HG03196 (cell line): Measurements from ENCODE around the gene RAPGEF1.

ENCODE experiments used
- ATAC-seq: cut with Tn5 transposase; IDR thresholded peaks from one replicate; pipeline ENCODE4 v1.9.1; 2021; ENCODE audit not compliant: unreplicated experiment

Gene RAPGEF1

DNA sequence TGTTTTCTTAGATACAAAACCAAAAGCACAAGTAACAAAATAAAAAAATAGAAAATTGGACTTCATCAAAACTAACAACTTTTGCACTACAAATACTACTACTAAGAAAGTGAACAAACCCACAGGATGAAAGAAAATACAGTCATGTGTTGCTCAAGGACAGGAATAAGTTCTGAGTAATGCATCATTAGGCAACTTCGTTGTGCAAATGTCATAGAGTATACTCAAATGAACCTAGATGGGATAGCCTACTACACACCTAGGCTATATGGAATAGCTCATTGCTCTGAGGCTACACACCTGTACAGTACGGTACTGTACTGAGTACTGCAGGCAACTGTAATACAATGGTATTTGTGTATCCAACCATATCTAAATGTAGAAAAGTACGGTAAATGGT is 88.3 kb downstream of the RAPGEF1 start:
- ATAC-seq = no peak

DNA sequence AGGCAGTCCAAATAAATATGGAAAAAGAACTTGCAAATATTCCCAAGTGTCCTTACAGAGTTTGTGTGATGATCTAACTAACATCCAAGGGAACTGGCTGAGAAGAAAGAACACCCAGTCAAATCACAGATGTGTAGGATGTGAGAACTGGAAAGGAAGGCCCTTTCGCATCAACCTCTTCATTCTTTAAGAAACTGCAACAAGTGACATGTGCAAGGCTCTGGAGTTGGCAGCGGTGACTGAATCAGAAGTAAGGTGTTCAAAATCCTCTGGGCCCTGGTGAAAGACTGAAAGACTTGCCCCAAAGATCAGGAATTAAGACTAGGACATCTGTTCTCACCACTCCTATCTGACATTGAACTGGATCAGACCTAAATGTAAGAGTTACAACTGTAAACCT is 88.7 kb downstream of the RAPGEF1 start:
- no peak for ATAC-seq

DNA sequence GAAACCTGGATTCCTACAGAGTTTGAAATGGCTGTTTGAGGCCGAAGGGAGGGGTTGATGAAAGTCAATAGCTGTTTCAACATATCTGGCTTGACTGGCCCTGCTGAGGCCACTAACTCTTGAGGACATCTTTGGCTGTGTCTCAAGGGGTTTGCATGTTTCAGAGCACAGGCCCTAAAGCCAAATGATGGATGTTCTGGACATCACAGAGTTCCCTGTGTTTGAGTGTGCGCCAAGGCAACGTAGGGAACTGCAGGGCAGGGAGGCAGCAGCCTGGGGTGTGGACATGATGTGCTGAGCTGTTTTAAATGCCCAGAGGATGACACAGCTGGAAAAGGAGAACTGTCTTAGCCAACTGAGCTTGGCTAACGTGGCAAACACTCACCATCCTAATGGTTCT is 89.6 kb downstream of the RAPGEF1 start:
- no peak for ATAC-seq

DNA sequence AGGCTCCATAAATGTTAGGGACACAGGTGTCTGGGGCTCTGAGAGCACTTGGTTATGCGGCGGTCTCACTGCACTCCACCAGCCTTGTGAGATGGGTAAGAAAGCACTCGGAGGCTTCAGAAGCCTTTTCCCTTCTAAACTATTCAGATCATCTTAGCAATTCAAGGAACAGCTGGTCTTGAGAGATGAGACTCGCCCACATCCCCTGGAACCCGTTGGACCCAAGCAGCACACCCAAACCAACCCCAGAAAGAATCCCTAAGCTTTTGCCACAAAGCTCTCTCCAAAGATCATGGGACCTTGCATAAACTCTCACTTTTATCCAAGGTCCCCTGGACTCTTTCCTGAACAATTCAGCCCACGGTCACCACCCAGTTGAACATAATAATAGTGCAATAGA is 90.2 kb downstream of the RAPGEF1 start:
- no peak for ATAC-seq

DNA sequence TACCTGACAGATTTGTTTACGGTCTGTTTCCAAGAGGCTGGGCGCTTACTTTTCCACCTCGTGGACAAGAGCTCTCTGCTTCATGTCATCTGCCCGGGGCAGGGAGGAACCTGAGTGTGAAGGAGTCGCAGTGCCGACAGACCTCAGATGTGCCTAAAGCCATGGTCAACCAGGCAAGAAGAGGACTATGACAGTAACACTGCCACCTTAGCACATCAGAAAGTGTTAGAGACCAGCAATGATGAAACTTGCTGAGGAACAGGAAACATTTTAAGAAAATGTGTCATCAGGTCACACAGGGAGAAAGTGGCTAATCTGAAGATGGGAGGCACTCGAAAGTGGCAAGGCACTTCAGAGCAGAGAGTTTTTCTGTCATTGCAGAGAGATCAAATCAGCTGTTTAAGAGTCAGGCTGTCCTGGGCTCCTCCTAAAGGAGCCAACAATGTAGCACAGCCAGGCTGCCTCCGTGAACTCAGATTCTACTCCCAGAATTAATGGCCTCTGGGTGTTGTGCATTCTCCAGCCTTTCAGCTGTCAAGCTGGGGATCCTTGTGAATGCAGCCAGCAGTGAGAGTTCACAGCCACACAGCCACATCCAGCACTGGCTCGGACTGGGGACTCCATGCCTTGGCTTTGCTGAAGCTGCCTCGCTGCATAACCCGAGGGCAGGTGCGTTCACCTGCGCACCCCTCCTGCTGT is 94.6 kb downstream of the RAPGEF1 start:
- ATAC-seq = peak; percentile 49

DNA sequence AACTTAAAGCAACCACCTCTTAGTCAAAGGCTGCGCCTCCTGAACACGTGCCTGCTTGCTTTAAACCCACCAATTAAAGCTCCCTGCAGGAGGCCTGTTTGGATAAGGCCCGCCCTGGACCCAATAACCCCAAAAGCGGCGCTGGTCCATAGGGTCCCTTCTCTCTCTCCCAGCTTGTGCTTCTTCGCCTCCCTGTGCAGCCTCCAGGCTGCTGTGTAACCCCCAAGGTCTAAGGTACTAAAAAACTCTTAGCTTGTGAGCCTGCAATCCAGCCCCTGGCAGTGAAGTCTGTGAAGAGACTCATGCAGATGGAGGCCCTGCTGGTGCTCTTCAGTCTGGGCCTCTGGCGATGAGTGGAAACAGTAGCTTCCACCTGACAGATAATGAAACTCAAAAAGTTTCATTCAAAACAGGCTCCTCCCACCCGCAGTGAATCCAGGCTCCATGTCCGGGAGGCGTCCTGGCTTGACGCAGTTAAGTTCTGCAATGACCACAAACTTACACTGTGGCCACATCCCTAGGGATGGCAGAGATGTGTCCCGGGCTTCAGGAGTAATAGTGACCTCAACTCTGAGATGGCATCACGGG is 97.3 kb downstream of the RAPGEF1 start:
- ATAC-seq = no peak

DNA sequence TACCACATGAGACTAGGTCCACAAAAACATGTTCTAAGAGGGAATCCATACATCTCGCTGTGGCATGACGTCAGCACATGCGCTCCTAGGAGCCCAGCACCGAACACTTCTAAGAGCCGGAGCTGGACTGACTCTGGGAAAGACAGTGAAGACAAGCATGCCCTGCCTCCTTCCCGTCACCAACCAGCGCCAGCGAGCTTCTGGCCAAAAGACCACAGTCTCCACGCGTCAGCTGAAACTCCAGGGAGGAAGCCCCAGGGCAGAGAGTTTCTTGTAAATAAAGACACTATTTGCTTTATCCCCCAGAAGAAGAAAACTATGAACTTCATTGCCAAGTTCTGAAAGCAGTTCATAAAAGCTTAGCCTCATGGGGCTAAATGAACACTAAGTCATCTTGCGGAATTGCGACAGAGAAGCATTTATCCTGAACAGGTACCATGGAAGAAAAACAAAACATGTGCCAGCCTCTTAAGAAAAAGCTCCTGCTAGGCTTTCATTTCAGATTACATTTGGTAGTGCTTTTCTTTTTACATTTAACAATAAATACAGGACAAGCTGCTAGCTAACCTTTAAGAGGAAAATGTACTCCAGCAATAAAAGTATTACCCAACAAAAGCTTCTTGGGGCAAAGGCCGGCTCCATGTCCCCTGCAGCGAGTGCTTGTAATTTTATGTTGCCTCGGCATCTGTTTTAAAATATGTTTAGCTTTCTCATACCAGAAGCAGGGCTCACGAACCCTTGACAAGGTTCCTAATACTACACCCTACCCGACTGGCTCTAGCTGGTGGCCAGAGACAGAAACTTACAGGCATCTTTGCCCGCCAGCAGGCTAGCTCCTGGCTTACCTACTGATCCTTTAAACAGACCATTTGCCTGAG is 98.0 kb downstream of the RAPGEF1 start:
- ATAC-seq = no peak

DNA sequence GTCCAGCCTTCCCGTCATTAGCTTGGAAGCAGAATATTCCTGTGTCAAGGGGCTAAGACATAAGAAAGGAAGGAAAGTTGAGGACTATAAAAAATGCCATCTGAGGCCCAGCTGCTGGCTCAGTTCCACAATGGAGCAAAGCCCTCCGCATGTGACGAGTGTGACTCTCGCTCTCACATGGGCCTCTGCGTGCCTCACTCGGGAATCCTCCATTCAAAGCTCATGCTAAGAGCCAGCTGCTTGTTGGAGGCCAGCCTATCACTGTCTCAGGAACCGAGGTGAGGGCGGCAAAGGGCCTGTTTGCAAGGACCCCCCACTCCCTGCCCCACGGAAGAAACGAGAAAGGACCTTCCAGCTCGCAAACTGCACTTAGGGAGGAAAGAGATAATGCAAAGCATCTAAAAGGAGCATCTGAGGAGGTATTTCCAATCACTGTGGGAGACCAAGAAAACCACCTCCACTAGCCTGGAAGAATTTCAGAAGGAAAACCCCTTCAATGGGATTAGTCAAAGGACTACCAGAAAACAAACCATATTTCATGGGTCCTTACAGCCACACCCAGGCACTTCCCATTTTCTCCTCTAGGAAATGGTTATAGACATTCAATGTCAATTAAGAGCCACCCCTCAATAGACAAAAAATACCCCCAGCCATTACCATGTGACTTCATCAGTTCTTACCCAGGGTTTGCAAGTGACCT is 99.3 kb downstream of the RAPGEF1 start:
- no peak for ATAC-seq

DNA sequence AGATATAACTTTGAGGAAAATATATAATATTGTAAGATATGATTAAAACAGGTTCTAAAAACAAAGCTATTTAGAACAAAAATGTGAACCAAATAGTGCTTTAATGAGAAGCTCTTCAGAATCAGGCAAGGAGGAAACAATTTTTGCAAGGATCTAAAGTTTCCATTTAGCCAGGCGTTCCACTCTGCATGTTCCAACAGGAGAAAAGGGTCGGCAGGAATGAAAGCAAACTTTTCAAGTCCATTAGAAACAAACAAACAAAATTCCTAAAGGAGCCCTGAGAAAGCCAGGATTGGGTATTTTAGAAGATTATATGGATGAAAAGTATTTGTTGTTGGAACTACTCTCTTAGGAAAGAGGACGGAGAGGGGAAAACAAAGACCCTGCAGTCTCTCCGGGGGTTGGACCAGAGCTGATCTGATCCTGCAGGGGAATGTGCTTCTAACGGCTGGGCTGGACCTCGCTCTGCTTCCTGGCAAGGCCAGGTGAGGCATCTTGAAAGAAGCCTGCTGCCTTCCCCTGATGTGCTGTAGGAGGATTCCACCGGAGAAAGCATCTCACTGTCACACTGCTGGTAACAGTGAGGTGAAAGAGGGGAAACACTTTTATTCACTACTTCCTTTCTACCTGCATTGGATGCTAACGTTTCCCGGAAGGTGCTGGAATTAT is 100.0 kb downstream of the RAPGEF1 start:
- no peak for ATAC-seq

DNA sequence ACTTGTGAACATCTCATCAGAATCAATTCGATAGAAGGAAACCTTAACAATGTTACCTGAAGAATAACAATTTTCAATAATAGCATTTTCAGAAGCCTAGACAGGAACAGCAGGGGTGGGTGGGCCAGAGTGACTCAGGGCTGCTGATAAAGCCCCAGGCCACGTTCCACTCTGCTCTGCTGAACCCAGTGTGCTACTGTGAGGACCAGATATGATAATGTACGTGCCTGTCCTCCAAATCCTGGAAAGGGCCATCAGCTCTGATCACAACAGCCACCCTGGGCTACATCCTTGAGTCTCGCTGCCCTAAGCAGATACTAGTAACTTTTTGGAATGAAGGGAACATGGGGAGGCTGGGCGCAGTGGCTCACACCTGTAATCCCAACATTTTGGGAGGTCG is 103.3 kb downstream of the RAPGEF1 start:
- no peak for ATAC-seq

DNA sequence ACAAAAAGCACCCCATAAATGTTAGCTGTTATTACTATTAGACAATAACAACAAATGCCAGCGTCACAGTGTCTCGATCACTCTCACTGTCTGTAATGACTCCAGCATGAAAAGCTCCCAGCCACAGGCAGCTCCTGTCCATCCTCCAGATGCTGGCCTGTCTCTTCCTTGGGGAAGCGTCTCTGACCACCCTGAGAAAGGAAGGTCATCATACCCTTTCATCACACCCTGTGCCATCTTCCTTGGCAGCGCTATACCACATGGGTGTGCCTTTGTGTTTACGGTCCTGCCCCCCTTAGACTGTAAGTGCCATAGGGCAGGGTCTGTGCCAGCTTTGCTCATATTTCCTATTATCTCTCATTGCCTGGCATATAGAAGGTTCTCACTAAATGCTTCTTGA is 104.0 kb downstream of the RAPGEF1 start:
- no peak for ATAC-seq

DNA sequence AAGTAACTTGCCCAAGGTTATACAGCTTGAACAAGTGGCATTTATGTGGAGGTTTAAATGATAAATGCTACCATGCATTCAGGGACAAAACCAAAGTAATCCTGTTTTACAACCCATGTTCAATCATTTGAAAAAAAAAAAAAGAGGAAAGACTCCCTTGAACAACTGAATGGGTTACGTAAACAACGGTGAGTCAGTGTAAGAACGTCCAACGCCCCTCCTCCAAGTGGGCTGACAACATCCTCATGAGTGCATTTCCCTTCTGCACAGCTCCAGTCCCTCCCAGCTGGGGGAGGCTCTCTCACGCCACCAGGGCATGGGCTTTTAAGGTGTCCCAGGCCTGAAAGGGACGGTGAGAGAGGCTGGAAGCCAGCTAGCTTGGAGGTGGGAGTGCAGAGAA is 104.6 kb downstream of the RAPGEF1 start:
- no peak for ATAC-seq

DNA sequence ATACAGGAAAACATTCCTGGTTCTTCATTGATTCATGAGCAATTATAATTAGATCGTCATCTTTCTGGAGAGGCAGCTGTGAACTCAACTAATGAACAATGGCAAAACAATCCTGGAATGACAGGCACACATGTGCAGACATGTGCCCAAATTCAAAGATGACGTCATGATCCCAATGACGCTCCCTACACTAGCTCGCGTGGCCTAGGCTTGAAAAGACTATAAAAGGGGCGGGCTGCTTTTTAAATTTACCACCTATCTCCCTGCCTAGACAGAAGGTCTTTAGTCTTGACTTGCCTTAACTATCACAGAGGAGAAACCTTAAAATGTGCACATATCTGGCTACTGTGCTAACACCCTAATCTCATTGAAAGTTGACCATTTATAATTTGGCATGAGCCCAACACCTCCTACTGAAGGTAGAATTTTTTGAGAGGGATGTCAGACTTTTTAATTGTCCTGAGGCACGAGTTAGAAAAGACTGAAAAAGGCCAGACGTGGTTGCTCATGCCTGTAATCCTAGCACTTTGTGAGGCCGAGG is 106.3 kb downstream of the RAPGEF1 start:
- no peak for ATAC-seq

DNA sequence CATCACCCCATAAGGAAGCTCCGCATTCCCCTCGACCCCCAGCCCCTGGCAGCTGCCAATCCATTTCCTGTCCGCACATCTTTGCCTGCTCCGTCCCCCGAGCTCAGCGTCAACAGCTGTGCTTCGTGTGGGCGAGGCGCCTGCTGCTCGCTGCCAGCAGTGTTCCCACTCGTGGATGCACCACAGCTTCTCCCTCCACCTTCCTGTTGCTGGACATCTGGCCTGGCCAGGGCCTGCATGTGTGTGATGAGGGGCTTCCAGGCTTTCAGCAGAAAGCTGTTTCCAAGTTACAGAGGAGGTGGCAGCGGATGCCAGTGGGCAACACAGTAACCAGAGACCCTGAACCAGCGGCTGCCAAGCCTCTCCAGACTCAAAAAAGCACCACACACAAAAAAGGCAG is 108.6 kb downstream of the RAPGEF1 start:
- no peak for ATAC-seq

DNA sequence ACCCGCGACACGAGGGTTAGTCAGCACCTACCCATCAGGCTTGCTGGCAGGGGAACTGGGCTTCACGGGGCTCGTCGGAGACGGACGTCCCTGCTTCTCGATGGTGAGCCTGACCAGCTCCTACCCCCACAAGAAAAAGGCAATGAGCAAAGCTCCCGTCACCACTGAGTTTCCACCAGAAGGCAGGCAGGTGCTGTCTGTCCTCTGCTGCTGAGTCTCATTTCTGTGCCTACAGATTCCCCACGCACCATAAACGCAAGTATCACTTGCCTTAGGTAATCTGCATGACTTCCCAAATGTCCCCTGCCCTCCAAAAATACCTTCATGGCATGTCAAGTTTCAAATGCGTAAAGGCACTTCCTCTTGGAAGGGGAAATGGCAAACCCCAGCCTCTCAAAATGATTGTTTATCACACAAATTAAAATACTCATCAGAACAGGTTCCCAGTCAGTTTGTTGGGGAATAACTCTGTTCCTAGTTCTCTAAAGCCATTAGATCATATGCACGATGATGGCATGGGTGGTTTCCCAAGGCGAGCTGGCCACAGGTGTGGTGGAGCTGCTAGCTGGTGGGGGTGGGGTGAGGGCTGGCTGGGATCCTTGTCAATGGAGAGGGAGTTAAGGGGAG is 109.6 kb downstream of the RAPGEF1 start:
- peak; percentile 37 for ATAC-seq

DNA sequence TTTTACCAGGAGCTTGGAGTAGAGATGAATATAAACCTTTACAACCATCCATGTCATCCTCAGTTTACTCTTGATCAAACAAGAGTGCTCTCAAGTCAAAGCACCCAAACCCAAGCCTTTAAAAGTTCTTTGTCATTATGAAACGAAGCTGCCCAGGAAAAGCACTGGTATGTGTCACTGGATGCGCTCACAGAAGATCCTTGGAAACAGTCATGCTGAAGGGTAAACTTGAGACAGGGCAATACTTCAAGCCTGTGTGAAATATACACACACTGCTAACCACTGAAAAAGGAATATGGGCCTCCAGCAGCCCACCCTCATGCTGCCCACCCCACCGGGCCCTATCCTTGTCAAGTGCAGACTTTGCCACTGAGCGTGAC is 110.1 kb downstream of the RAPGEF1 start:
- ATAC-seq = peak; percentile 9

DNA sequence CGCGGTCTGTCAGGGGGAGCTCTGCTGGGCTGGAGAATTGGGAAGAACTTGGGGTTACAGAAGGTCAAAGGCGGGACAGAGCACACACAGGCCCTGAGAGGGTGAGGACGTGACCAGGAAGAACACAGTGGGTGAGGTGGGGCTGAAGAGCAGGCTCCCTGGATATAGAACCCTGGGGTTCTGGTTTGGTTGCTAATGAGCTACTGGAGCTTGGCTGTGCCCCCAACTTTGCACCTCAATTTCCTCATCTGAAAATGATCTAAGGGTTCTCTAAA is 110.7 kb downstream of the RAPGEF1 start:
- no peak for ATAC-seq

DNA sequence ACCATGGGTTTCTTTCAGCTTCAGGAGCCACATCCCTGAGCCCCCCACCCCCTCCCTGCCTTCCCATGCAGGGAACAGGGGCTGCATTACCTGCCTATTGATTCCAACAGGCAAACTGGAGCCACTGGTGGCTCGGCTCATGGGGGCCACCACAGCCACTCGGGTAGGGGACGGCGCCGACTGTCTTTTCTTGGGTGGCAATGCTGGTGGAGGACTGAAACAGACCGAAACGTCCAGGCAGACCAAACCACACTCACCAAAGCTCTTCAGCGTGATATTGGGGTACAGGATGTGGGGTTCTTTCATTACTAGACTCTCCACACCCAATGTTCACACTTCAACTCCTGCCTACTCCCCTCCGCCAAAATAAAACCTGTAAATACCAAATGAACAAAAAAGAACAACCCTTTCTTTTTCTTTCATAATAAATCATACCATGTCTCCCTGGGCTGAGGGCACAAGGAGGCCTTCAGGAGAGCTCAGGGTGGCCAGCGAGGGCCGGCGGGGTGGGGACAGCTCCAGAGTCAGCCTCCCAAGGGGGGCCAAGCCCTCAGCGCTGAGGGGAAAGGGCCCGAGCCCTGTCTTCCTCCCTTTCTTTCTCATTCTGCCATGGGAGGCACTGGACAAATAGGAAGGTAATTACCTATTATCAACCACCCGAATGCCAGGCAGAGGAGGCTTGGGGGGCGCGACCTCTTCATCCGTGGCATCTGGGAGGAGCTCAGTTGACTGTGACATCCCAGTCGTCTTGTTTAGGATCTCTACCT is 111.2 kb downstream of the RAPGEF1 start:
- ATAC-seq = no peak

DNA sequence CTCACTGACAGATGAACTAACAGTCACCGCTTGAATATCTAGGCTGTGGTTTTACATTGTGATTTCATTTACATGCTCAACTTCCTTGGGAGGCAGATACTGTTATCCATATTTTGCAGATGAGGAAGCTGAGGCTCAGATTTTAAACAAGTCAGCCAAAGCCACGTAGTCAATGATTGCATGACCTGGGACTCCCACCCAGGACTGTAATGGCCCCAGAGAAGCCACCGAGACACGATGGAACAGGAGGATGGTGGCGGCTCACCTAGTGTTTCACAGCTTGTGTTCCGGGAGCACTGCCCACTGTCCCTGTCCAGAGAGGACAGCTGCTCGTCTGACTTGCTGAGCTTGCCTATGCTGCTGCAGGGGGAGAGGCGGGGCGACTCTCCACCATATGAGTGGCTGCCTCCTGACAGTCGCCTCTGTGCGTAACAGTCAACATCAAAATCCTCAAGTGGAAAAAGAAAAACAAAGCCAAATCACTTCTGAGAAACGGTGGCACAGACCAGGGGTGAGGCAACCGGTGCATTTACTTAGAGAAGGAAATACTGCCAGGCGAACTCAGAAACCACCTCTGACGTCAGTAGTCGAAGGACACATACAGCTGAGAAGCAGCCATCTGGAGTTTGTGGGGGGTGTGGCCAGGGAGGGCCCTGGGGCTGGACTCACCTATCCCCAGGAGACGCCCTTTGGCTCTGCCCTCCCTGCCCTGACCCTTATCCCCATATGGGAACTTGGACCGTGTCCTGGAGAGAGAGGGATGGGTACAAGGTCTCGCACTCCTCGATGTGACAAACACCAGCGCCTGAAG is 112.0 kb downstream of the RAPGEF1 start:
- no peak for ATAC-seq
